Colonic mucosa (tissue), 4 donors: ENCODE data around the gene NMS. TPM values are rescaled to one million over a fixed set of nuclear protein-coding genes. Genes with fewer than 3 reads are reported as not detected.

Source experiments
- DNase-seq: peaks from one replicate; pipeline ENCODE4 v3.0.0-alpha.2; 2020
- H3K27ac ChIP-seq: fragments of 200-600 bp; one replicate; pipeline ENCODE4 v1.8.0; 2021
- H3K27me3 ChIP-seq: fragments of 200-600 bp; one replicate; pipeline ENCODE4 v1.8.0; 2021
- H3K36me3 ChIP-seq: fragments of 200-600 bp; one replicate; pipeline ENCODE4 v1.8.0; 2021
- H3K4me1 ChIP-seq: fragments of 200-600 bp; one replicate; pipeline ENCODE4 v1.8.0; 2021; ENCODE audit warnings: mild to moderate bottlenecking
- H3K4me3 ChIP-seq: fragments of 200-600 bp; one replicate; pipeline ENCODE4 v1.8.0; 2021
- H3K9ac ChIP-seq, 2 donors: one replicate each; pipeline ENCODE4 v1.7.0; 2013; ENCODE audit warnings: control low read depth in 2 of 2, low read depth in 2 of 2, low read length in 2 of 2
- H3K9me3 ChIP-seq: fragments of 200-600 bp; one replicate; pipeline ENCODE4 v1.8.0; 2021
- intact Hi-C: fragments of 100-400 bp; cut with DNase I; formaldehyde crosslinking; loops from one replicate; pipeline ENCODE4 v1.14.1; 2022
- total RNA-seq, 2 donors: library from RNA; stranded (reverse); fragmentation: NEBNext Ultra II Directional in 1 of 2; extraction: Animal tissue kit (Norgen Biotek cat#: 25700) in 1 of 2; gene quantifications; one replicate each; pipeline ENCODE4 v1.2.1, GENCODE V29; 2021
- TF ChIP-seq, protein P1 (sequence below): fragments of 200-600 bp; IDR thresholded peaks from one replicate; pipeline ENCODE4 v1.8.0; 2022; ENCODE audit warnings: antibody characterized with exemption, mild to moderate bottlenecking
- donor health status: healthy.
- donor health status: DM: no; HTN: no; CAD: no.
- donor health status: DM: no; HTN: no; CAD: no.

Gene NMS
- total RNA-seq, 2 donors from 2014 or later = not detected

GRCh38 chr2:100484390-100484789 is 14.1 kb downstream of the NMS start:
- H3K4me3 ChIP-seq = no peak overlapping the region
- no peak overlapping the region for H3K9ac ChIP-seq
- intact Hi-C loops = no loop called here
- no peak overlapping the region for H3K27ac ChIP-seq
- no peak for DNase-seq
- no peaks in the 10 kb centered on the region for H3K4me1 ChIP-seq
- TF ChIP-seq, protein P1, sequence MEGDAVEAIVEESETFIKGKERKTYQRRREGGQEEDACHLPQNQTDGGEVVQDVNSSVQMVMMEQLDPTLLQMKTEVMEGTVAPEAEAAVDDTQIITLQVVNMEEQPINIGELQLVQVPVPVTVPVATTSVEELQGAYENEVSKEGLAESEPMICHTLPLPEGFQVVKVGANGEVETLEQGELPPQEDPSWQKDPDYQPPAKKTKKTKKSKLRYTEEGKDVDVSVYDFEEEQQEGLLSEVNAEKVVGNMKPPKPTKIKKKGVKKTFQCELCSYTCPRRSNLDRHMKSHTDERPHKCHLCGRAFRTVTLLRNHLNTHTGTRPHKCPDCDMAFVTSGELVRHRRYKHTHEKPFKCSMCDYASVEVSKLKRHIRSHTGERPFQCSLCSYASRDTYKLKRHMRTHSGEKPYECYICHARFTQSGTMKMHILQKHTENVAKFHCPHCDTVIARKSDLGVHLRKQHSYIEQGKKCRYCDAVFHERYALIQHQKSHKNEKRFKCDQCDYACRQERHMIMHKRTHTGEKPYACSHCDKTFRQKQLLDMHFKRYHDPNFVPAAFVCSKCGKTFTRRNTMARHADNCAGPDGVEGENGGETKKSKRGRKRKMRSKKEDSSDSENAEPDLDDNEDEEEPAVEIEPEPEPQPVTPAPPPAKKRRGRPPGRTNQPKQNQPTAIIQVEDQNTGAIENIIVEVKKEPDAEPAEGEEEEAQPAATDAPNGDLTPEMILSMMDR = no peak
- H3K9me3 ChIP-seq = no peaks in the 10 kb centered on the region
- H3K36me3 ChIP-seq = no peaks in the 10 kb centered on the region
- H3K27me3 ChIP-seq = no peaks in the 10 kb centered on the region

- H3K4me3 ChIP-seq = no peak overlapping the region
- H3K27ac ChIP-seq = no peak overlapping the region
- no peaks in the 10 kb centered on the region for H3K4me1 ChIP-seq
- intact Hi-C loops = no loop called here
- no peak overlapping the region for H3K9ac ChIP-seq
- TF ChIP-seq, protein P1 = no peak
- no peaks in the 10 kb centered on the region for H3K36me3 ChIP-seq
- no peak for DNase-seq
- H3K9me3 ChIP-seq = no peaks in the 10 kb centered on the region
- no peaks in the 10 kb centered on the region for H3K27me3 ChIP-seq
Measured at GRCh38 chr2:100485396-100485795, 15.1 kb downstream of the NMS start.

DNA sequence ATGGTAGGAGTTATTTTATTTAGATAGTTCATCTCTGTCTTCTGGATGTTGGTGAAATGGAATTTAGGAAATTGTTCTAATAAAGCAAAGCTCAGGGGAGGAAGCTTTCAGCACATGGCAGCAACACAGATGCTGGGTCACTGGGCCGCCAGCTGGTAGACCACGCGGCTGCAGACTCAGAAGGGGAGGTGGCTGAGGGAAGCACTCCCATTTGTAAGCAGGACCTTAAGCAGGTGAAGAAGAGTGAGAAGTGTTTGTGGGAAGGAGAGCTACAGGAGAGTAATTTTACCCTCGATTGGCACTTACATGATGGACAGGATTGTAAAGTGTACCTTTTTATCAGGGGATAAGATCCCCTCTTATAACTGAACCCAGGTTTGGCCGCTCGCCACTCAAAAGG is 24.4 kb downstream of the NMS start:
- H3K9me3 ChIP-seq = no peaks in the 10 kb centered on the region
- H3K27ac ChIP-seq = no peak overlapping the region
- intact Hi-C loops = no loop called here
- no peaks in the 10 kb centered on the region for H3K27me3 ChIP-seq
- no peaks in the 10 kb centered on the region for H3K4me1 ChIP-seq
- H3K9ac ChIP-seq = no peak overlapping the region
- TF ChIP-seq, protein P1 = no peak
- no peak for DNase-seq
- no peaks in the 10 kb centered on the region for H3K36me3 ChIP-seq
- H3K4me3 ChIP-seq = no peak overlapping the region

DNA sequence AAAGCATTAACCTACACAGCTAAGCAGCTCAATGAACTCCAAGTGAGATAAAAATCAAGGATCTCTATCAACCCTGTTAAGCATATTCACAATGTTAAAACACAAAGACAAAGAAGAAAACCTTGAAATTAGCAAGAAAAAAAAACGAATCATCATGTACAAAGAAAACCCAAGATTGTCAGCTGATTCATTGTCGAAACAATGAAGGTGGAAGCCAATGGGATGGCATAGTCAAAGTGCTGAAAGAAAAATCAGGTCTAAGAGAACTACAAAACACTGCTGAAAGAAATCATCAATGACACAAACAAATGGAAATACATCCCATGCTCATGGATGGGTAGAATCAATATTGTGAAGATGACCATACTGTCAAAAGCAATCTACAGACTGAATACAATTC is 32.5 kb downstream of the NMS start:
- no peak overlapping the region for H3K9ac ChIP-seq
- H3K27me3 ChIP-seq = no peaks in the 10 kb centered on the region
- TF ChIP-seq, protein P1 = no peak
- no peak overlapping the region for H3K4me3 ChIP-seq
- no peaks in the 10 kb centered on the region for H3K4me1 ChIP-seq
- H3K9me3 ChIP-seq = no peaks in the 10 kb centered on the region
- DNase-seq = no peak
- intact Hi-C loops = no loop called here
- H3K36me3 ChIP-seq = no peaks in the 10 kb centered on the region
- H3K27ac ChIP-seq = no peak overlapping the region

DNA sequence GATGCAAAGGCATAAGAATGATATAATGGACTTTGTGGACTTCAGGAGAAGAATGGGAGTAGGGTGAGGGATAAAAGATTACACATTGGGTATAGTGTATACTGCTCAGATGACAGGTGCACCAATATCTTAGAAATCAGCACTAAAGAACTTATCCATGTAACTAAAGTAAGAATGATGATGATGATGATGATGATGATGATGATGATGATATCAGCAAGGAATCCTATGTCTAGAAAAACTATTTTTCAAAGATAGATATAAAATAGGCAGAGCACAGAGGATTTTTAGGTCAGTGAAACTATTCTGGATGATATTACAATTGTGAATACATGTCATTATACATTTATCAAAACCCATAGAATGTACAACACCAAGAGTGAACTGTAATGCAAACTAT is 34.3 kb downstream of the NMS start:
- DNase-seq = no peak
- no peak overlapping the region for H3K27ac ChIP-seq
- no peak overlapping the region for H3K4me3 ChIP-seq
- H3K9ac ChIP-seq = no peak overlapping the region
- H3K9me3 ChIP-seq = no peaks in the 10 kb centered on the region
- H3K4me1 ChIP-seq = no peaks in the 10 kb centered on the region
- H3K36me3 ChIP-seq = no peaks in the 10 kb centered on the region
- TF ChIP-seq, protein P1 = no peak
- H3K27me3 ChIP-seq = no peaks in the 10 kb centered on the region
- intact Hi-C loops = no loop called here

GRCh38 chr2:100509066-100509465 is 38.8 kb downstream of the NMS start:
- no peaks in the 10 kb centered on the region for H3K4me1 ChIP-seq
- no peak overlapping the region for H3K9ac ChIP-seq
- TF ChIP-seq, protein P1 = no peak
- H3K9me3 ChIP-seq = no peaks in the 10 kb centered on the region
- no peak overlapping the region for H3K4me3 ChIP-seq
- H3K36me3 ChIP-seq = no peaks in the 10 kb centered on the region
- no peak overlapping the region for H3K27ac ChIP-seq
- DNase-seq = no peak
- H3K27me3 ChIP-seq = no peaks in the 10 kb centered on the region
- intact Hi-C loops = no loop called here
